ENCODE measurements around the gene CASTOR2.
"Not testable (repeated sequence)": the region's sequence is repeated elsewhere in the genome, so short reads cannot be mapped to it uniquely, and the experiment has no call there.

Gene CASTOR2

GRCh38 chr7:74964511-74965119, at the start of gene CASTOR2:
Gene CASTOR2, plus strand, starts transcription at chr7:74964705. Its CDS starts 281 bp downstream, at chr7:74964986.
- peak; percentile 2 for DNase-seq

DNA sequence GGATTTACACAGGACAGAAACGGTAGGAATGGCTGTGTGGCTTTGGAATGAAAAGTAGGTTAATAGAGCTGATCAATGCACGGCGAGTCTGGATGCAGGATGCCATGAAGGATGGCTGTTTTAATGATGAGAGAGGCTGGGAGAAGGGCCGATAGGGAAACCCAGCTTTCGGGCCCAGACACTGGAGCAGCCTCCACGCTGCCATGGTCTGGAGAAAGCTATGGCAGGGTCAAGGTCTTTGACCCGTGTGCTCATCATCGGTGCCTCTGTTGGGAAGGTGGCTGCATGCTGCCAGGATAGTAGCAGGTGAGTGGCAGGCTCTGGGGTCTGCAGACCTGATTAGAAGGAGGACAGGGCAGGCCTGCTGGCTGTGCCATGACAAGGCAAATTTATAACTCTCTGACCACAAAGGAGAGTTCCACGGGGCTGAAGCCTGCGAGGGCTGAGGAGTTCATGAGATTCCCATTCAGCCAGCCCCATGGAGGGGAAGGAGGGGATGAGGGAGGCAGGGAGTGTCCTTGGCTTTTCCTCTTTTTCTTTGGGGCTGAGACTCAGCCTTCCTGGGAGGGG, 42.1 kb upstream of the CASTOR2 start:
- DNase-seq, result not testable (repeated sequence)

GRCh38 chr7:74923644-74924043, 40.9 kb upstream of the CASTOR2 start:
- DNase-seq, result not testable (repeated sequence)

DNA sequence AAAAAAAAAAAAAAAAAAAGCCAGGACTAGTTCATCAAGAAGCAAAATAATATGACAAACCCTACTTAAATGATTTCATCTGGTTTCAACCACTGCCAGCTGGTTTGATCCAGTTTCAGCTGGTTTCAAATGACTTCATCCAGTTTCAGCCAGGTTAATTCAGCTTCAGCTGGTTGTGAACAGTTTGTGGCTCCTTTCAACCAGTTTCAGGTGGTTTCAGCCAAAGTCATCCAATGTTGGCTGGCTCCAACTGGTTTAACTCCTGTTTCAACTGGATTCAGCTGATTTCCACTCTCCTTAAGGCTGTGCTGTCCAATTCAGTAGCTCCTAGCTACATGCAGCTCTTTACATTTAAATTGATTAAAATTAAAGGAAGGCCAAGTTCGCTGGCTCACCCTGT, 37.5 kb upstream of the CASTOR2 start:
- not testable (repeated sequence) for DNase-seq

DNA sequence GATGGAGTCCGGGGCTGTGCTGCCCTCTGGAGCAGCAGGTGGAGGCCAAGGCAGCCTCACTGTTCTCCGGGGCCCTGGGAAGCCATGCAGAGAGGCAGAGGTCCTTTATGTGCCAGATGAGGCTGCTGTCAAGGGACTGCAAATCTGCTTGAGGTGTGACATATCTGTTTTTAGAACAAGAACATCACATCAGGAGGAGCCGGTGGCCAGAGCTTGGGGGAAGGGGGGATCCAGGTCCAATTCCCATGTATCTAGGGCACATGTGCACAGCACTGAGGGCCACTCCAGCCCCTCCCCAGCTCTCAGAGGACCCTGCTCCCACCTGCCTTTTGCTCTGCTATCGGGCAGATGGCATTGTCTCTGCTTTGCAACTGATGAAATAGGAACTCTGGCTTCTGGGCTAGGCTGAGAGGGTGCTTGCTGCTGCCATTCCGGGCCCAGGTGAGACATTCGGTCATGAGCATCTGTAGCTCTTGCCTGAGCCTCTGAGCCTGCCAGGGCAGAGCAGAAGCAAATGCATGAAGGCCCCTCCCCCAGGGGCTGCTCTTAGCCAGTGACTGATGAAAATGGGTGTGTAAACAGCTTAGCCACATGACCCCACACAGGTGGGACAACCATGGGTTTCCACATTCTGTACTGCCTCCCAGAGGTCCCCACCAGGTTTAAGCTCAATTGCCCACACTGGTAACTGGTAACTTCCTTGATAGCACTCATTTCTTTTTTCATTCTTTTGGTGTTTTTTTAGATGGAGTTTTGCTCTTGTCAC, 32.8 kb upstream of the CASTOR2 start:
- DNase-seq, result not testable (repeated sequence)

GRCh38 chr7:74939429-74939828, 25.1 kb upstream of the CASTOR2 start:
- DNase-seq, result not testable (repeated sequence)

DNA sequence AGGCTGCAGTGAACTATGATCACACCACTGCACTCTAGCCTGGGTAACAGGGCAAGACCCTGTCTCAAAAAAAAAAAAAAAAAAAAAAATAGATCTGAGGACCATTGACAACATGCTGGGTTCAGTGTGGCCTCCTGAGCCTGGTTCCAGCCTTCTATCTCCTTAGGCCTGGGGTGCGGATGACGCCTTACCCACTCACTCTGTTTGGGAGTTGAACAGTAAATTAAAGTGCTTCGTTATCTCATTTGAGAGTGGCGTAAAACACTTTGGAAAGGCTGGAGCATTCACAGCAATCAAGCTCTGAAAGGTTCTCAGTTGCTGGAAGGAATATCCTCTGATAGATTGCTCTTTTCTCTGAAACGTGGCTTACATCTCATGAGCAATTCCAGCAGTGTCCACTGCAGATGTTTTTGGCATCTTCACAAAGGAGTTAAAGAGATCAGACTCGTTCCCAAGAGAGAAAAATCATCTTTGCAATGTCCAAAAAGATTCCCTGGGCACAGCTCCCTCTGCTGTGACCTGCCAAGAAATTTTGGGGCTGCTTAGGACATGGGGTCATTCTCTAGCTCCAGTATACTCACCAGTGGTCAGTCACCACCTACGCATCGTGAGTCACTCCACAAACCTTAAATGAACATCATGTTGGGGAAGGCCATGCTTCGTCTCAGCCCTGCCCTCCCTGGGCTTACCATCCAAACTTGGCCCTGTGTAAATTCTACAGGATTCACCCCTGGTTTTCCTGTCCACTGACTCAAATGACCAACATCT, 23.0 kb upstream of the CASTOR2 start:
- DNase-seq, result not testable (repeated sequence)

- not testable (repeated sequence) for DNase-seq
These were observed 20.6 kb upstream of the CASTOR2 start for GRCh38 chr7:74943923-74944322.

- not testable (repeated sequence) for DNase-seq
These were observed 16.8 kb upstream of the CASTOR2 start for GRCh38 chr7:74947741-74948140.

DNA sequence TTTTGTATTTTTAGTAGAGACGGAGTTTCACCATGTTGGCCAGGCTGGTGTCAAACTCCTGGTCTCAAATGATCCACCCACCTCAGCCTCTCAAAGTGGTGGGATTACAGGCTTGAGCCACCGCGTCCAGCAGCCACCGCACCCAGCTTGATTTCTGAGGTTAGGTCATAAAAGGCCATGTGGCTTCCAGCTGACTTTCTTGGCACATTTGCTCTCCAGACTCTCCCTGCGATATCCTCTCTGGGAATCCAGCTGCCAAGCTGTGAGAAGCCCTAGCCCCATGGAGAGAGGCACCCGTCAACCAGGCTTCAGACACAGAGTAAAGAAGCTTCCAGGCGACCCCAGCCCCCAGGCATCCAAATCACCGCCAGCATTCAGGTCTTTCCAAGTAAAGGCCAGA, 10.7 kb upstream of the CASTOR2 start:
- DNase-seq, result not testable (repeated sequence)

DNA sequence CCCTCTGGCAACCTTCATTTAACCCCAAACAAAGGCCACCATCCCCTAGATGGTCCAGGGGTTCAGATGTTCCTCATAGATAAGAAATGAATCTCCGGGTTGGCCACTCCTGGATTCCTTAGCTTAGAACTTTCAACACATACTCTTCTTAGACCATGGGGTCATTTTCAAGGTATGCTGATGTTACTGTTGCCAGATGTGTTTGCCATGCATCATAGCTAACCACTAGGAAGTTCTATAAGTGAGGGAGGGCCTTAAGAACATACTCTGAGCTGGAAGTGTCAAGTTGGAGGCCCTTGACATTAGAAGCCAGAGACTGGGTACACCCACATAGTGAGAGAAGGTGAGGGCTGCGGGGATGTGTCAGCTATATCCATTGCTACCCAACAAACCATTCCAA, 6.2 kb upstream of the CASTOR2 start:
- DNase-seq, result not testable (repeated sequence)

DNA sequence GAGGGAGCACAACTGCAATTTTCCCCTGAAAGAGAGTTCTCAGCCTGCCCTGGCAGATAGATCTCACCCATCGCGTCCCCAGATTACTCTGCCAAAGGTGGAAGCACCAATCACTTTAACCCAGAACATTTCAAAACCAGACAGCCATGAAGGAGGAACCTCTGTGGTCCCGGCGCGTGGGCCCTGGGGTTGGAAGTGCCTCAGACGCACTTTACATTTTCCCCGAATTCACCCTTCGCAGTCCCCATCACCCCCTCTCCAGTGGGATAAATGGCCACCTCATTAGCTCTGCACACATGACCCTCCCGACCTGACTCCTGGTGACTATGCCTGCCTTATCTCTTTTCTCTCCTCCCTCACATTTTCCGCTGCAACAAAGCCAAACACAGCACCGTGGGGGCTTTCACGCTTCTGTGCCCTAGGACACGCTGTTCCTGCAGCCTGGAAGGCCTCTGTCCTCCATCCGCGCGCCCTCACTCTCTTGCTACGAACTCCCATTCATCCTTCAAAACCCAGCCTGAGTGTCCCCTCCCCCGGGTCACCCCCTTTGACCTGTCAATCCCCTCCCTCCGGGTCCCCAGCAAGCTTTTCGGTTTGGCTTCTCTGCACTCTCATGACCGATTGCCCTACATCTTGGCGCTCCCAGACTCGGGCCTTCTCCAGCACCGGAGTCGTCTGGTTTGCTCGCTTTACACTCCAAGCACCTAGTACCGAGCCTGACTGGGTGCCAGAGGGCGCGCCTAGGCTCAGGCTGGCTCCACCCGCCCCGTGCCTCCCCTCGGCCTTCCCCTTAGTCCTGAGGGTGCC, 598 bp upstream of the CASTOR2 start:
- not testable (repeated sequence) for DNase-seq

GRCh38 chr7:74966208-74966854, 1.8 kb downstream of the CASTOR2 start:
- not testable (repeated sequence) for DNase-seq

DNA sequence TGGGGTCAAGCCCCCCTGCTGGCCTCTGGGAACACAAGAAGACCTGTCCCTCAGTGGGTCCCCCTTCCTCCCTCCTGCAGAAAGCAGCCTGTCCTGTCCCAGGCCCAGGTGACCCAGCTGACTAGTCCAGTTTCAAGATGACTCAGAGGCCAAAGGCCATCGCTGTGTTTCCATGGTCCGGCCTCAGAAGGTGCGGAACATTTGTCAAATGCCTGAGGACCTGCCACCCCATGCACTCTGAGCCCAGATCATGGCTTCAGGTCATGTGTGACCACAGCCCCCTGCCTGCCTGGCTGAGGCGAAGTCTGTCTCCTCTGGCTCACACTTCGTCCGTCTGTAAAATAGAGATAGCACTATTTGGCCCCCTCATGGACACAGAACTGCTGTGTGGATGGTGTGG, 2.4 kb downstream of the CASTOR2 start:
- not testable (repeated sequence) for DNase-seq

- DNase-seq, result not testable (repeated sequence)
These were observed 6.9 kb downstream of the CASTOR2 start for GRCh38 chr7:74971431-74971830.

- not testable (repeated sequence) for DNase-seq
These were observed 7.9 kb downstream of the CASTOR2 start for GRCh38 chr7:74972377-74972776.

- not testable (repeated sequence) for DNase-seq
These were observed 11.5 kb downstream of the CASTOR2 start for GRCh38 chr7:74975959-74976358.

- not testable (repeated sequence) for DNase-seq
These were observed 13.0 kb downstream of the CASTOR2 start for GRCh38 chr7:74977523-74977922.

DNA sequence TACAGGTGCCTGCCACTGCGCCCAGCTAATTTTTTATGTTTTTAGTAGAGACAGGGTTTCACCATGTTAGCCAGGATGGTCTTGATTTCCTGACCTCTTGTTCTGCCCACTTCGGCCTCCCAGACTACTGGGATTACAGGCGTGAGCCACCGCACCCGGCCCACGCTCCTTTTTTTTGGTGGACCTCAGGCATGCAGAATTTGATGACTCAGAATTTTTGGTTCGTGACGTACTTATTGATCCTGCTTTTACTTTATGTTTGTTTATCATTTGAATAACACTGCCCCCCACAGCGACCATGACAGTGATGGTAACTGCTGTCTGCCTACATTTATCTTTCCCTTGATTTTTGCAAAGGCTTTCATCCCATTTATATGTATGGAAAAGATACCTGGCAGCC, 23.9 kb downstream of the CASTOR2 start:
- DNase-seq, result not testable (repeated sequence)

DNA sequence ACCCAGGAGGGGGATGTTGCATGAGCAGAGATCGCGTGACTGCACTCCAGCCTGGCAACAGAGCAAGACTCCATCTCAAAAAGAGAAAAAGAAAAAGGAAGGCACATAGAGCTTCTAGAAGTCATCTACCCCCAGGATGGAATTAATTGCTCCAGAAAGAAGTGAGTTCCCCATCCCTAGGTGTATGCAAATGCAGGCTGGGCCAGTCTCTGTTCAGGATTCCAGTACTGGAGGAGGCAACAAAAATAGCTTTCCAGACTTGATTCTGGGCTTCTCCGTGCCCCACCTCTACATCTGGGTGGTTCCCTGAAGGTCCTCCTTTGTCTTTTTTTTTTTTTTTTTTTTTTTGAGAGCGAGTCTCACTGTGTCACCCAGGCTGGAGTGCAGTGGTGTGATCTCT, 28.6 kb downstream of the CASTOR2 start:
- no peak for DNase-seq

- not testable (repeated sequence) for DNase-seq
These were observed 30.5 kb downstream of the CASTOR2 start for GRCh38 chr7:74994869-74995543.
